Upper lobe of left lung (tissue), 4 donors: Measurements from ENCODE around the gene LRRC8B.

Experiments used
- POLR2A ChIP-seq, 4 donors: fragments of 450-650 bp; IDR thresholded peaks; one replicate each; pipeline ENCODE4 v1.5.1; 2016 to 2017; ENCODE audit warnings: antibody characterized with exemption in 4 of 4, mild to moderate bottlenecking in 2 of 4
- POLR2AphosphoS5 ChIP-seq, 2 donors: sonication (generic); formaldehyde crosslinking; IDR thresholded peaks; one replicate each; pipeline ENCODE4 v1.5.1; 2017; ENCODE audit warnings: antibody characterized with exemption in 2 of 2
- TF ChIP-seq, protein P1 (sequence below), 6 experiments: fragments of 450-650 bp in 4 of 6; fragments of 200-600 bp in 2 of 6; sonication (generic) in 2 of 6; IDR thresholded peaks; one replicate each; pipeline ENCODE4 v1.5.1; 2016 to 2019; ENCODE audit warnings: antibody characterized with exemption in 6 of 6

DNA sequence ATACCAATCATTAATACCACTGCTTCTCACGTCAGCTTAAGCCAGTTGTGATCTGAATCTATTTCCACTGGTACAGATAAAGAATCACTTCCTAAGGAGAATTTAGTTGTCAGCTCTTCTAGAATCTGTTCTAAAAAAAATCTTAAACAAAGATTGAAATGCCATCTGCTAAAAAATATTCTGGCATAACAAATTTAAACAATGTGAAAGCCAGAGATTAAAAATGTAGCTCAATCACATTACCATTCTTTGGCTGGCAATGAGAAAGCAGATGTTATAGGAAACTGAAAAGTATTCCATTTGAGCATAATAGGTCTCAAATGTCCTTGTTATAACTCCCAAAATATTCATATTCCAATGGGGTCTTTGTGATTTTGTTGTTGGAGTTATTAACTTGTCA is 21.7 kb upstream of the LRRC8B start:
- TF ChIP-seq POLR2AphosphoS5 (IDR thresholded peaks at IDR 0.05) (no peak), POLR2A (IDR thresholded peaks at IDR 0.05) (no peak)
- TF ChIP-seq, protein P1, sequence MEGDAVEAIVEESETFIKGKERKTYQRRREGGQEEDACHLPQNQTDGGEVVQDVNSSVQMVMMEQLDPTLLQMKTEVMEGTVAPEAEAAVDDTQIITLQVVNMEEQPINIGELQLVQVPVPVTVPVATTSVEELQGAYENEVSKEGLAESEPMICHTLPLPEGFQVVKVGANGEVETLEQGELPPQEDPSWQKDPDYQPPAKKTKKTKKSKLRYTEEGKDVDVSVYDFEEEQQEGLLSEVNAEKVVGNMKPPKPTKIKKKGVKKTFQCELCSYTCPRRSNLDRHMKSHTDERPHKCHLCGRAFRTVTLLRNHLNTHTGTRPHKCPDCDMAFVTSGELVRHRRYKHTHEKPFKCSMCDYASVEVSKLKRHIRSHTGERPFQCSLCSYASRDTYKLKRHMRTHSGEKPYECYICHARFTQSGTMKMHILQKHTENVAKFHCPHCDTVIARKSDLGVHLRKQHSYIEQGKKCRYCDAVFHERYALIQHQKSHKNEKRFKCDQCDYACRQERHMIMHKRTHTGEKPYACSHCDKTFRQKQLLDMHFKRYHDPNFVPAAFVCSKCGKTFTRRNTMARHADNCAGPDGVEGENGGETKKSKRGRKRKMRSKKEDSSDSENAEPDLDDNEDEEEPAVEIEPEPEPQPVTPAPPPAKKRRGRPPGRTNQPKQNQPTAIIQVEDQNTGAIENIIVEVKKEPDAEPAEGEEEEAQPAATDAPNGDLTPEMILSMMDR (IDR thresholded peaks at IDR 0.05): no peak
